Endothelial cell (in vitro differentiated cells): ENCODE measurements around the gene TSPAN12. TPM values are rescaled to one million over a fixed set of nuclear protein-coding genes. Genes with fewer than 3 reads are reported as not detected.
"Not testable (repeated sequence)": the region's sequence is repeated elsewhere in the genome, so short reads cannot be mapped to it uniquely, and the experiment has no call there.

Experiments used
- DNase-seq: peaks from one replicate; pipeline ENCODE4 v3.0.0; 2021; ENCODE audit warnings: low spot score
- H3K27ac Mint-ChIP-seq: one replicate; pipeline ENCODE4 v1.8.0; 2021; ENCODE audit warnings: mixed read lengths, inconsistent platforms; ENCODE audit not compliant: unreplicated experiment
- H3K27me3 Mint-ChIP-seq: one replicate; pipeline ENCODE4 v1.8.0; 2021; ENCODE audit warnings: mild to moderate bottlenecking, moderate library complexity, mixed read lengths, inconsistent platforms; ENCODE audit not compliant: unreplicated experiment
- H3K36me3 Mint-ChIP-seq: one replicate; pipeline ENCODE4 v1.8.0; 2021; ENCODE audit warnings: mild to moderate bottlenecking, low read depth, mixed read lengths, inconsistent platforms; ENCODE audit not compliant: unreplicated experiment
- H3K4me1 Mint-ChIP-seq: one replicate; pipeline ENCODE4 v1.8.0; 2021; ENCODE audit warnings: mild to moderate bottlenecking, mixed read lengths, inconsistent platforms; ENCODE audit not compliant: unreplicated experiment
- H3K4me3 Mint-ChIP-seq: one replicate; pipeline ENCODE4 v1.8.0; 2021; ENCODE audit warnings: mild to moderate bottlenecking, mixed read lengths, inconsistent platforms; ENCODE audit not compliant: unreplicated experiment
- H3K9me3 Mint-ChIP-seq: one replicate; pipeline ENCODE4 v1.8.0; 2021; ENCODE audit warnings: mixed read lengths, inconsistent platforms; ENCODE audit not compliant: unreplicated experiment
- total RNA-seq: library from RNA; stranded (reverse); fragmentation: NEBNext Ultra II Directional; extraction: Animal tissue kit (Norgen Biotek cat#: 25700); gene quantifications from one replicate; pipeline ENCODE4 v1.2.1, GENCODE V29; 2021; ENCODE audit not compliant: unreplicated experiment
- TF ChIP-seq, protein P1 (sequence below): fragments of 200-600 bp; sonication (generic); IDR thresholded peaks from one replicate; pipeline ENCODE4 v1.5.0; 2021; ENCODE audit warnings: antibody characterized with exemption; ENCODE audit not compliant: unreplicated experiment

The TSPAN12 gene
- total RNA-seq, 1 donor from 2014 or later, result 20.3 TPM

DNA sequence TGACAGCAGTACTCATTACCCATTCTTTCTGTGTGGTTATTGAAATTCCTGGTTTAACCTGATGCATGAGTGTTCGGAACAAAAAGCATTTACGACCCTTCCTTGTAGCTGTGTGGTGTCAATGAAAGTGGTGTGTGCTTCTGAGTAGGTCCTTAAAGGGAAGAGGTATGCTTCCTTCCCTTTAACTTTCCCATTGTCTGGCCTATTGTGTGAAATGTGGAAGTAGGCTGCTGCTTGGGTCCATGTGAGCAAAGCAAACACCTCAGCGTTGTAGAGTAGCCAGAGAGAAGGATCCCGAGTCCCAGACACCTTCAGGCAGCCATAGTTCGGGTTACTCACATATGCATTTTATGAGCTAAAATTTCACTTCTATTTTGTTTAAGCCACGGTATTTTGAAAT is 74.7 kb downstream of the TSPAN12 start:
- Mint-ChIP-seq H3K36me3 (no peaks in the 10 kb centered on the region), H3K9me3 (no peaks in the 10 kb centered on the region), H3K27me3 (no peaks in the 10 kb centered on the region), H3K27ac (no peak overlapping the region), H3K4me3 (no peak overlapping the region), H3K4me1 (peaks cover 15% of the 10 kb centered on the region)
- TF ChIP-seq, protein P1, sequence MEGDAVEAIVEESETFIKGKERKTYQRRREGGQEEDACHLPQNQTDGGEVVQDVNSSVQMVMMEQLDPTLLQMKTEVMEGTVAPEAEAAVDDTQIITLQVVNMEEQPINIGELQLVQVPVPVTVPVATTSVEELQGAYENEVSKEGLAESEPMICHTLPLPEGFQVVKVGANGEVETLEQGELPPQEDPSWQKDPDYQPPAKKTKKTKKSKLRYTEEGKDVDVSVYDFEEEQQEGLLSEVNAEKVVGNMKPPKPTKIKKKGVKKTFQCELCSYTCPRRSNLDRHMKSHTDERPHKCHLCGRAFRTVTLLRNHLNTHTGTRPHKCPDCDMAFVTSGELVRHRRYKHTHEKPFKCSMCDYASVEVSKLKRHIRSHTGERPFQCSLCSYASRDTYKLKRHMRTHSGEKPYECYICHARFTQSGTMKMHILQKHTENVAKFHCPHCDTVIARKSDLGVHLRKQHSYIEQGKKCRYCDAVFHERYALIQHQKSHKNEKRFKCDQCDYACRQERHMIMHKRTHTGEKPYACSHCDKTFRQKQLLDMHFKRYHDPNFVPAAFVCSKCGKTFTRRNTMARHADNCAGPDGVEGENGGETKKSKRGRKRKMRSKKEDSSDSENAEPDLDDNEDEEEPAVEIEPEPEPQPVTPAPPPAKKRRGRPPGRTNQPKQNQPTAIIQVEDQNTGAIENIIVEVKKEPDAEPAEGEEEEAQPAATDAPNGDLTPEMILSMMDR, result no peak
- DNase-seq, result no peak

DNA sequence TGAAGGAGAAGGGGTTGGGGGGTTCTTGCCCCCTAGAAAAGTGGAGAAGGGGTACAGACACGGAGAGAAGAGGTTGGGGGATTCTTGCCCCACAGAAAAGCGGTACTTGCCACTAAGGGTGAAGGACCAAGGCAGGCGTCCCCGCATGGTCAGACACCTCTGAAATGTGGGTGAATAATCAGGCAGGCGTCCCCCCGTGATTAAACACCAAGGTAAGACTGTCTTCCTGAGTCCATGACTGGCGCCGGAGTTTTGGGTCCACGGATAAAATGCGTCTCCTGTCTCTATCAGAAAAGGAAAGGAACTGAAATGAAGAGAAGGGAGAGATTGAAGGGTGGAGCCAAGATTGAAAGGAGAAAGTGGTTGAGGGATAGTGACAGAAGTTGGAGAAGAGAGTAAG is 76.0 kb downstream of the TSPAN12 start:
- not testable (repeated sequence) for H3K27ac Mint-ChIP-seq, H3K9me3 Mint-ChIP-seq, H3K4me3 Mint-ChIP-seq, H3K36me3 Mint-ChIP-seq, DNase-seq, H3K27me3 Mint-ChIP-seq
- H3K4me1 Mint-ChIP-seq, result peaks cover 15% of the 10 kb centered on the region

DNA sequence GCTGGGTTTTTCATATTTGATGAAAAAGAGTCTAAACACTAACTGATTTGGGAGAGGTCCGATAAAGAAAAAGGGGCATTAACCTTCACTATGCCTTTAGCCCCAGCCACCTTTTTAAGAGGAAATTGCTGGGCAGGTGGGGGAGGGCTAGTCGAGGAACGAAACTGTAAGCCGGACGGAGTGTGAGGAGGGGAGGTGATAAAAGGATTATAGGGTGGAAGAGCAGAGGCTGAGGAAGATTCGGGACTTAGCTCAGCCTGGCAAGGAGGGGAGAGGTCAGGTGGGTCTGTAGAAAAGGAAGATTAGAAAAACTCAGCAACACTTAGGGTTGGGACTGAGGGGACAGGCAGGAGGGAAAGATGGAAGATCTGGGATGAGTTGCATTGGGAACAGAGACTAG is 77.0 kb downstream of the TSPAN12 start:
- Mint-ChIP-seq H3K27me3 (no peaks in the 10 kb centered on the region), H3K4me1 (peaks cover 14% of the 10 kb centered on the region)

DNA sequence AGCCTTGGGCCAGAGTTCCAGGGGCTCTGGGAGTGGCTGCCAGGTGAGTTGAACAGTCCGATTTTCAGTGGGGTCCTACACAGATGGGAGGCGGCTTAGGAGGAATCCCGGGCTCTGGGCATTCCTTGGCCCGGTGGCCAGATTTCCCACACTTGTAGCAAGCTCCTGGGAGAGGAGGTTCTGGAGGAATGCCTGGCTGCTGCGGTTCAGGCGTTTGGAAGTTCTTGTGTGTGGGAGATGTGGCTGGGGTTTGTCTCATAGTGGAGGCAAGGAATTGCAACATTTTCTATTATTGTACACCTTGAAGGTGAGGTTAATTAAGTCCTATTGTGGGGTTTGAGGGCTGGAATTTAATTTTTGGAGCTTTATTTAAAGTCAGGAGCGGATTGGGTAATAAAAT is 77.5 kb downstream of the TSPAN12 start:
- H3K36me3 Mint-ChIP-seq, H3K4me1 Mint-ChIP-seq, H3K9me3 Mint-ChIP-seq, H3K27me3 Mint-ChIP-seq, H3K4me3 Mint-ChIP-seq, H3K27ac Mint-ChIP-seq, DNase-seq: not testable (repeated sequence)

More for the DNA sequence above, 77.0 kb downstream of the TSPAN12 start:
- H3K27ac Mint-ChIP-seq, result no peak overlapping the region
- no peak for DNase-seq
- H3K36me3 Mint-ChIP-seq, result no peaks in the 10 kb centered on the region
- no peak overlapping the region for H3K4me3 Mint-ChIP-seq
- TF ChIP-seq, protein P1, result no peak
- no peaks in the 10 kb centered on the region for H3K9me3 Mint-ChIP-seq

DNA sequence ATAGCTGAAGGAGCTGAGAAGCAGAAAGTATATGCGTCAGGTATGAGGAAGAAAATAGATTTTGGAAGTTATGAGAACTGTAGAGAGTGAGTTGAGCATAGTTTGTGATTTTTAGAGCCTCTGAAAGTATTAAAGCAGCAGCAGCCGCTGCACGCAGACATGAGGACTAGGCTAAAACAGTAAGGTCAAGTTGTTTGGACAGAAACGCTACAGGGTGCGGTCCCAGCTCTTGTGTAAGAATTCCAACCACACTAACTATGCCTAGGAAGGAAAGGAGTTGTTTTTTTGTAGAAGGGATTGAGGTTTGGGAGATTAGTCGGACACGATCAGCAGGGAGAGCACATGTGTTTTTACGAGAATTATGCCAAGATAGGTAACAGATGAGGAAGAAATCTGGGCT is 78.9 kb downstream of the TSPAN12 start:
- H3K9me3 Mint-ChIP-seq, H3K27ac Mint-ChIP-seq, H3K4me1 Mint-ChIP-seq, H3K4me3 Mint-ChIP-seq, H3K27me3 Mint-ChIP-seq, H3K36me3 Mint-ChIP-seq, DNase-seq: not testable (repeated sequence)

DNA sequence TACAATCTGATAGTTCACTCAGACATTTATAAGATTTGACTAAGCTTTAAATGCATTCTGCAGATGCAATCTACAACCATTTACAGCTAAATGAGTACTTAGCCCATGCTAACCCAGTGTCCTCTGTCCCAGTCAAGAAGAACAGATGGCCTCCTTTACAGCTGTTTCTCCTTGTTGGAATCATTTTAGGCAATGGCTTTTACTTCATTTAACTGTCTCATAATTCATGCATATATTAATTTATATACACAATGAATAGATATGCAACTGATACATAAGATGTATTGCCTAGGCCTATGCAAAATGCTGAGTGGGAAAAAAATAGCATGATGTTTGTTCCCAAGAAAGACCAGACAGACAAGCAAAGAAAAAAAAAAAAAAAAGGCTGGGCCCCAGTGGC is 82.2 kb downstream of the TSPAN12 start:
- Mint-ChIP-seq H3K4me1 (peaks cover 3% of the 10 kb centered on the region), H3K36me3 (no peaks in the 10 kb centered on the region), H3K27me3 (no peaks in the 10 kb centered on the region), H3K27ac (no peak overlapping the region), H3K4me3 (no peak overlapping the region), H3K9me3 (no peaks in the 10 kb centered on the region)
- no peak for DNase-seq
- TF ChIP-seq, protein P1, result no peak

DNA sequence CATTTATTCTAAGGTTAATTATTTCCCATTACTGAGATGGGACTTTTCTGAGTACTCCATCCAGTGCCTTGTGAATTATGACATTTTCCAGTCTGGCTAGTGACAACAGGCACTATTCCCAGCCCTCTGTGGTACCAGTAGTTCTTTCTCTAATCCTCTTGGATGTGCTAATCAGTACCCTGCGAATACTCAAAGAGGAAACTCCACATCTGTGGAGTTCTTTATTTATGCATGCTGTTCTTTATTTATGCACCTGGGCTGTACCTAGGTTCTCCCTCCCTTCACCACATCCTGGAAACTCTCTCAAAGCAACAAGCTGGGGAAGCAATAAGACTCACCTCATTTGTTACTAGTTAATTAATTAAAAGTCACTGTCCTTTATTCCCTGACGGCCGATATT is 83.5 kb downstream of the TSPAN12 start:
- Mint-ChIP-seq H3K36me3 (no peaks in the 10 kb centered on the region), H3K27ac (no peak overlapping the region), H3K4me1 (peaks cover 3% of the 10 kb centered on the region), H3K27me3 (no peaks in the 10 kb centered on the region), H3K4me3 (no peak overlapping the region), H3K9me3 (no peaks in the 10 kb centered on the region)
- TF ChIP-seq, protein P1, result no peak
- DNase-seq, result no peak
